Activated effector memory CD4-positive, alpha-beta T cell treated with anti-CD3 and anti-CD28 coated beads, Interleukin-2, amount 50 U/mL, for 16 hours (primary cell): ENCODE results near the gene RAG1.
"Not testable (repeated sequence)": the region's sequence is repeated elsewhere in the genome, so short reads cannot be mapped to it uniquely, and the experiment has no call there.

ENCODE experiments used
- DNase-seq: peaks from one replicate; pipeline ENCODE4 v3.0.0-alpha.2; 2020

The RAG1 gene

GRCh38 chr11:36567694-36568093 lies at the start of gene RAG1:
Gene RAG1 (plus strand): TSS chr11:36568007. CDS start chr11:36573305, 5,298 bp downstream.
- DNase-seq: no peak

GRCh38 chr11:36530840-36531239 lies 37.0 kb upstream of the RAG1 start:
- DNase-seq: no peak

GRCh38 chr11:36532941-36533601 lies 34.7 kb upstream of the RAG1 start:
- DNase-seq: no peak

GRCh38 chr11:36534276-36534840 lies 33.4 kb upstream of the RAG1 start:
- no peak for DNase-seq

GRCh38 chr11:36540998-36541397 lies 26.8 kb upstream of the RAG1 start:
- peak; percentile 64 for DNase-seq

- DNase-seq: no peak
These were observed 17.3 kb upstream of the RAG1 start for GRCh38 chr11:36550385-36551115.

- not testable (repeated sequence) for DNase-seq
These were observed 10.4 kb upstream of the RAG1 start for GRCh38 chr11:36557390-36557789.

GRCh38 chr11:36557991-36558390 lies 9.8 kb upstream of the RAG1 start:
- DNase-seq: no peak

- DNase-seq: no peak
These were observed 9.0 kb upstream of the RAG1 start for GRCh38 chr11:36558571-36559413.

- peak; percentile 68 for DNase-seq
These were observed 3.3 kb upstream of the RAG1 start for GRCh38 chr11:36564376-36565030.

- no peak for DNase-seq
These were observed 2.7 kb upstream of the RAG1 start for GRCh38 chr11:36565031-36565610.

- no peak for DNase-seq
These were observed 1.3 kb upstream of the RAG1 start for GRCh38 chr11:36566407-36567053.

- no peak for DNase-seq
These were observed 1.3 kb downstream of the RAG1 start for GRCh38 chr11:36569095-36569494.

- DNase-seq: no peak
These were observed 6.7 kb downstream of the RAG1 start for GRCh38 chr11:36574486-36574885.

- DNase-seq: no peak
These were observed 9.6 kb downstream of the RAG1 start for GRCh38 chr11:36577373-36577772.

GRCh38 chr11:36577859-36578258 lies 10.1 kb downstream of the RAG1 start:
- DNase-seq: no peak

- no peak for DNase-seq
These were observed 10.7 kb downstream of the RAG1 start for GRCh38 chr11:36578458-36578857.

GRCh38 chr11:36581536-36581935 lies 13.7 kb downstream of the RAG1 start:
- no peak for DNase-seq

- DNase-seq: no peak
These were observed 15.9 kb downstream of the RAG1 start for GRCh38 chr11:36583667-36584066.

GRCh38 chr11:36586543-36586942 lies 18.7 kb downstream of the RAG1 start:
- no peak for DNase-seq

GRCh38 chr11:36588099-36588498 lies 20.3 kb downstream of the RAG1 start:
- DNase-seq: no peak

GRCh38 chr11:36590513-36590912 lies 22.7 kb downstream of the RAG1 start:
- DNase-seq: no peak
